ENCODE results near the gene CLSTN1.

Gene CLSTN1

GRCh38 chr1:9823943-9824701 is at the start of gene CLSTN1:
CLSTN1 (minus strand) TSS chr1:9823965; CDS start chr1:9823733, 232 bp downstream.
- DNase-seq, result peak; percentile 65 to 69

- DNase-seq, result no peak
Observed at GRCh38 chr1:9873385-9873784, 49.6 kb upstream of the CLSTN1 start.

DNA sequence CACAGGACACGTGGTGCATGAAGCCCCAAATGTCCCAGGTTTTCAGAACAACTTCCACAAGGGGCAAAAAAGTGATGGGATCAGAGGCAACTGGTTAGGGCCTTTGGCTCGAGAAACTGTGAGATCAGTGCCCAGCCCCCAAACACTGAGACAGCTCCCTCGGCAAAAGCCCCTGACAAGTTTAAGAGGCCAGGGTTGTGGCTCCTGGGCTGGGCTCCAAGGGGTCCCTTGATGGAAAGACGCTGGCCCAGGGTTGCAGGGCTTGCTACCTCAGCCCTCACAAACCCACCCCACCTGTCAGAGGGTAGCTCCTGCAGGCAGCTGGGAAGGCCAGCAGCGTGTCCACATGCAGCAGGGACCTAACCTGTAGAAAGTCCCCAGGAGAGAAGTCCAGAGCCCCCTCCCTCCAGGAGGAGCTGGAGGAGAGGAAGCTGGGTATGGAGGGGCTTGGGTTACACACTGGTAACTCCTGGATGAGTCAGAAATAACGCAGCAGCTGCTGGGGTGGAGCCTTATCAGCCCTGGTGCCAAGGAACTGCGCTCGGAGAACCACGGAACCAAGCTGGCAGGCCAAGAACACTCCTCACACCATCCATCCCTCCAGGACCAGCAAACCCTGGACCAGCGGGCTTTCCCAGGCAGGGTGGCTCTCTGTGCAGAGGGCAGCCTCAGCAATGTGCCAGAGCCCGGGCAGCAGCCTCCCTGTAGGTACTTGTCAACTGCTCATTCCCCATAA is 48.8 kb upstream of the CLSTN1 start:
- no peak for DNase-seq

GRCh38 chr1:9871707-9872425 is 48.1 kb upstream of the CLSTN1 start:
- no peak for DNase-seq

- no peak for DNase-seq
Observed at GRCh38 chr1:9871021-9871420, 47.3 kb upstream of the CLSTN1 start.

- DNase-seq, result no peak
Observed at GRCh38 chr1:9870572-9870971, 46.8 kb upstream of the CLSTN1 start.

DNA sequence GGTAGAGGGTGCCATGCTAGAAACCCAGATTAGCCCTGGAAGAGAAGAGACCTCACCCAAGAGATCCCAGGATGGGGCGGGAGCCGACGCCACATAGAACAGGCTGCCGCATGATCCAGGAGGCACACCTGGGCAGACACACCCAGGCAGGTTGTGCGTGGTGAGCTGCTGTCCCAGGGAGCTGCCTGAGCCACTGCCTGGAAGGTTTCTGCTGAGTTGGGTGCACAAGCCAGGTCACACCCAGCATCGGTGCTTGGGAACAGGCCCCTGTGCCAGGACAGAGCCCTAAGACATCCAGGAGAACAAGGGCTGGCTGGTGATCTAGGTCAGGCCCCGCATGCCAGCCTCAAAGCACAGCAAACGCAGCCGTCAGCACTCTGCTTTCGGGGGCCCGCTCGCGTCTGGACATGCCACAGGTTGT is 46.1 kb upstream of the CLSTN1 start:
- no peak for DNase-seq

DNA sequence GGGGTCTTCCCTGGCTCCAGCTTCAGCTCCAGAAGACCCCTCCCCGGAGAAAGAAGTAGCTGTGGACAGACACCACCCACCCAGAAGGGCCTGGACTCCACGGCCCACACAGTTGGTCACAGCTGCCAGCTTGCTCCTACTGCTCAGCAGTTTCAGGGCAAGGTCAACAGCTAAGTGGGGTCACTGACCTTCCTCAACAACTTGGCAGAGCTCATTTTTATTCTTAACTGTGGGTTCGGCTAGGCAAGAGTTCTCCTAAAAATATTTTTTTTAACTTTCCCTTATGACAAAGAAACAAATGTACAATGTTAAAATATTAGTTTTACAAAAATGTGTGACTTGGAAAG is 44.5 kb upstream of the CLSTN1 start:
- no peak for DNase-seq

DNA sequence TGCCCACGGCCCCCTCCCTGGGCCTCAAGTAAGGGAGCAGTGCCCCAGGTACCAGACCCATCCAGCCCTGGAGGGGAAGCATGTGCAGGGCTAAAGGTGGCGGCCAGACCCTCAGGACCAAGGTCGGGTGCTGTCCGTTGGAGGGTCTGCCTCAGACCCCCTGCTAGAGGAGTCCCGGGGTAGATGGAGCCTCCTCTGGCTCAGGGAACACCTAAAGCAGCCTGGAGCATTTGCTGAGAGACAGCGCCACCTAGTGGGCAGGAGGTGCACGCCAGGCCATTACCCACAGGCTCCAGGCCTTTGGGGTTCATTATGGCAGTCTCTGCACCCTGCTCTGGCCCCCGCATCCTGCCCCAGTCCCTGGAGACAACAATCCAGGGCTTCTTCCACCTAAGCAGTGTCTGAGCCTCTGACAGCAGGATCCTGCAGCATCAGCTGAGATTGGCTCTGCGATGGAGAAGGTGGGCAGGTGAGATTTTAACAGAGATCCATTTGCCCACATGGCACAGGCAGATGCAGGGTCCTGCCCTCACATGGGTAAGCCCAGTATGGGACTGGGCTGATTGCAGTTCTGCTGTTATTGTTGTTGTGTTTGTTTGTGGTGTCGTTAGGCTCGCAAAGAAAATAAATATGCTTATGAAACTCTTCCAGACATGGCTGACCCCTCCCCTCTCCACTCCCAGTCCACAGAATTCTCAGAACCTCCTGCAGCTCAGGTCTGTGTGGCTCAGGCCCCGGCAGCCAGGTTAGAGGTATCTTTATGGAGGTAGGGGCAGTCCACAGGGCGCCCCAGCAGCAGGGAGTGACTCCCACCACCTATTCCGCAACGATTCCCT is 43.9 kb upstream of the CLSTN1 start:
- DNase-seq, result peak; percentile 52 to 71

- no peak for DNase-seq
Observed at GRCh38 chr1:9866836-9867235, 43.1 kb upstream of the CLSTN1 start.

- no peak for DNase-seq
Observed at GRCh38 chr1:9865724-9866123, 42.0 kb upstream of the CLSTN1 start.

DNA sequence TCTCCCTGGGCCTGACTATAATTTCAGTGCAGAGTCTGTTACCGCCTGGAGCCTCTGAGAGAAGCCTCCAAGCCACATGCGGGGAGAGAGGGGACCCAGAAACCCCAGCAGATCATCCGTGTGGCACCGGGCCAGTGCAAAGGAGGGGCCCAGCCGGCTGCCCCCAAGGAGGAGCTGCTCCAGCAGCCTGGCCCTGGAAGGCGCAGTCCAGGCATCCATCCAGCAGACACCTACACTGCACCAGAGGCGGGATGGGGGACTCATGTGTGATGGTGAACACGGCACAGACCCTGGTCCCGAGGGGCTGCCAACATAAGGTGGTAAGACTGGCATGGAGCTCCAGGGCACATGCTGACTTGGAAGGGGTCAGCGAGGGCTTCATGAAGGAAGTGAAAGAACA is 39.6 kb upstream of the CLSTN1 start:
- no peak for DNase-seq

- no peak for DNase-seq
Observed at GRCh38 chr1:9861360-9861759, 37.6 kb upstream of the CLSTN1 start.

GRCh38 chr1:9860887-9861286 is 37.1 kb upstream of the CLSTN1 start:
- no peak for DNase-seq

DNA sequence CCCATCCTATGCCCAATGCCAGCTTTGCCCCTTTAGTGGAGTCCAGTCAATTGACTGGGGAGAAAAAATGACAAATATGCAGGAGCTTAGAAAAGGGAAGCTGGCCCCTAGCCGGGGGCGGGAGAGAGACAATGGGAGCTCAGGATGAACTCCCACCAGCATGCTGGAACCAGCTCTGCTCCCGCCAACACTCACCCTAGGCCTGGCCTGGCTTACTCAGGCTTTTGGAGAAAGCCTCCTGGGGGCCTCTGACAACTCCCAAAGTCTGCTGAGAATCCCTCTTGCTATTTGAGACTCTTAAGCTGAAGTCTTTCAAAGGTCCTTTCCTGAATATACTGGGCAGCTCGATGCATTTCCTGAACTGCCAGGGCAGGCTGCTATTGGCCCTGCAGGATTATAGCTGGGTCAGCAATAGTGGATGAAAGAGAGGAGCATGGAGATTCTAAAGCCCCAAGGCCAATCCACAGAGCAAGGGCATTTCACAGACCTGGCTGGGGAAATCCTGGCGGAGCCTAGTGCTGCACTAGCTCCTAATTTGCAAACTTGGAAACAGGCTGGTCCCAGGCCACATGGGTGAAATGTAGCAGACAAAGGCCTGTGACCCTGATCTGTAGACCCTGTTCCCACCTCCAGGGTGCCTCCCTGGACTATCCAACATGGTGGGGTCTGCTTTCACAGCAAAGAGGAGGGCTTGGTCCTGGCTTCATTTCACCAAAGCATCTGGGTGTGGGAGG is 35.7 kb upstream of the CLSTN1 start:
- DNase-seq, result peak in 1 of 2 experiments; percentile 7

- no peak for DNase-seq
Observed at GRCh38 chr1:9858293-9859035, 34.7 kb upstream of the CLSTN1 start.

GRCh38 chr1:9855186-9855585 is 31.4 kb upstream of the CLSTN1 start:
- no peak for DNase-seq

GRCh38 chr1:9853249-9853595 is 29.5 kb upstream of the CLSTN1 start:
- DNase-seq, result no peak

- no peak for DNase-seq
Observed at GRCh38 chr1:9852410-9853248, 28.9 kb upstream of the CLSTN1 start.

GRCh38 chr1:9852004-9852403 is 28.2 kb upstream of the CLSTN1 start:
- DNase-seq, result no peak

All from Kasumi-1 (cell line).